ENCODE results near the gene DGKB. TPM values are rescaled to one million over a fixed set of nuclear protein-coding genes. Genes with fewer than 3 reads are reported as not detected.
A peak's percentile ranks its signal among the peaks of the same experiment; 100 is the strongest.

Gene DGKB
- total and polyA plus RNA-seq, 5 donors, result 0.16 to 1.1 (median 0.54) TPM

GRCh38 chr7:14389595-14389994 is 513.0 kb downstream of the DGKB start:
- Histone ChIP-seq H3K27ac (ENCODE audit: low read length) (no peak overlapping the region), H3K27me3 (ENCODE audit: control insufficient read depth, insufficient read depth) (no peaks in the 10 kb centered on the region), H3K9me3 (ENCODE audit: control insufficient read depth, low read length) (no peaks in the 10 kb centered on the region), H3K4me3 (ENCODE audit: low read length) (no peak overlapping the region), H3K4me1 (ENCODE audit: control insufficient read depth, insufficient read depth, low read length) (no peaks in the 10 kb centered on the region)
- ATAC-seq, result no peak
- DNase-seq, result no peak
- intact Hi-C loops (cut with DNase I), result no loop called here
- WGBS, result 79% methylated on average over 4 of the region's 4 CpGs

DNA sequence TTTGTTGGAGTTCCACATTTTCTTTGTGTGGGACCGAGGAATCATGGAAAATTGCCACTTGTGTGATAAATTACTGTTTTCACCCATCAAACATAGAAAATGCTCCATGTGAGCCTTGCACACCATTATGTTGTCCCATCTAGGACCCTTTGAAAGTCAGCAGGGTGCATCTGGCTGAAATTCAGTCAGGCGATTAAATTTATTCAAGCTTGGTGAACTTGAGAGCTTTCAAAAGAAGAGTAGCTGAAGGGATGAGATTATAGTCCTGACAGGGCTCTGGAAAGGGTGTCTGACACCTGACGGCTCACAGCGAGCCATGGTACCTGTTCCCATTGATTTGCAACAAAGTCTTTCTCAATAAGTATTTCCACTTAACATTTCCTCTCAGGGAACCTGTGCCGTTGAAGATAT is 513.4 kb downstream of the DGKB start:
- Histone ChIP-seq H3K27ac (ENCODE audit: low read length) (no peak overlapping the region), H3K4me3 (ENCODE audit: low read length) (no peak overlapping the region), H3K27me3 (ENCODE audit: control insufficient read depth, insufficient read depth) (no peaks in the 10 kb centered on the region), H3K4me1 (ENCODE audit: control insufficient read depth, insufficient read depth, low read length) (no peaks in the 10 kb centered on the region), H3K9me3 (ENCODE audit: control insufficient read depth, low read length) (no peaks in the 10 kb centered on the region)
- ATAC-seq, result no peak
- DNase-seq, result no peak
- intact Hi-C loops (cut with DNase I), result no loop called here
- 76% methylated on average over 5 of the region's 5 CpGs for WGBS

GRCh38 chr7:14385074-14385473 is 517.5 kb downstream of the DGKB start:
- DNase-seq, result no peak
- intact Hi-C loops (cut with DNase I), result no loop called here
- Histone ChIP-seq H3K4me1 (ENCODE audit: control insufficient read depth, insufficient read depth, low read length) (no peaks in the 10 kb centered on the region), H3K4me3 (ENCODE audit: low read length) (no peak overlapping the region), H3K27ac (ENCODE audit: low read length) (no peak overlapping the region), H3K9me3 (ENCODE audit: control insufficient read depth, low read length) (no peaks in the 10 kb centered on the region), H3K27me3 (ENCODE audit: control insufficient read depth, insufficient read depth) (no peaks in the 10 kb centered on the region)
- ATAC-seq, result no peak
- WGBS, result 88% methylated on average over 3 of the region's 3 CpGs

DNA sequence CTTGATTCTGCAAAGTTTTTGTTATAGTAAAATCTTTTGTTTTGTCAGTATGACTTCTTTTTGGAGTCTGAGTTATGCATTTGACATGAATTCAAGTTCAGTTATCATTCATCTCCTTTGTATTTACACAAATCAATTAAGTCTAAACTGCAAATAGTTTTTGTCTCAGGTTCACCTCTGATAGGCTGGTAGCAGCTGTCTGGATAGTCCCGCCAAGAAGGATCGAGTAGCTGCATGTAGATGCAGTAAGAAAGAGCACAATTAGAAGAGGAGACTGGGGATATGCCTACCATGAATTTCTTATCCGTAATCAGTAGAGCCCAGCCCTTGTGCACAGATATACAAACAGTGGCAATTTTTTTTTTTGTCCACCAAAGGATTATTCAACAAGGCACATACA is 520.6 kb downstream of the DGKB start:
- WGBS, result 89% methylated on average over 3 of the region's 3 CpGs
- intact Hi-C loops (cut with DNase I), result no loop called here
- no peaks in the 10 kb centered on the region for H3K27me3 ChIP-seq (ENCODE audit: control insufficient read depth, insufficient read depth)

GRCh38 chr7:14381306-14381705 is 521.2 kb downstream of the DGKB start:
- Histone ChIP-seq H3K9me3 (ENCODE audit: control insufficient read depth, low read length) (no peaks in the 10 kb centered on the region), H3K27ac (ENCODE audit: low read length) (no peak overlapping the region), H3K4me1 (ENCODE audit: control insufficient read depth, insufficient read depth, low read length) (peaks cover 2% of the 10 kb centered on the region), H3K4me3 (ENCODE audit: low read length) (no peak overlapping the region), H3K27me3 (ENCODE audit: control insufficient read depth, insufficient read depth) (no peaks in the 10 kb centered on the region)
- intact Hi-C loops (cut with DNase I), result no loop called here
- WGBS, result 73% methylated on average over 3 of the region's 3 CpGs
- DNase-seq (no peak), ATAC-seq (no peak)

More for the DNA sequence above, 520.6 kb downstream of the DGKB start:
- ATAC-seq (no peak), DNase-seq (no peak)
- no peaks in the 10 kb centered on the region for H3K9me3 ChIP-seq (ENCODE audit: control insufficient read depth, low read length)
- no peak overlapping the region for H3K4me3 ChIP-seq (ENCODE audit: low read length)
- peaks cover 2% of the 10 kb centered on the region for H3K4me1 ChIP-seq (ENCODE audit: control insufficient read depth, insufficient read depth, low read length)
- no peak overlapping the region for H3K27ac ChIP-seq (ENCODE audit: low read length)

GRCh38 chr7:14380881-14381280 is 521.7 kb downstream of the DGKB start:
- Histone ChIP-seq H3K4me3 (ENCODE audit: low read length) (no peak overlapping the region), H3K27ac (ENCODE audit: low read length) (no peak overlapping the region), H3K27me3 (ENCODE audit: control insufficient read depth, insufficient read depth) (no peaks in the 10 kb centered on the region), H3K4me1 (ENCODE audit: control insufficient read depth, insufficient read depth, low read length) (peaks cover 2% of the 10 kb centered on the region), H3K9me3 (ENCODE audit: control insufficient read depth, low read length) (no peaks in the 10 kb centered on the region)
- WGBS, result 79% methylated on average over 3 of the region's 3 CpGs
- ATAC-seq (no peak), DNase-seq (no peak)
- intact Hi-C loops (cut with DNase I), result no loop called here

GRCh38 chr7:14377646-14378266 is 524.8 kb downstream of the DGKB start:
- 54% methylated on average over 4 of the region's 4 CpGs for WGBS
- Histone ChIP-seq H3K27ac (ENCODE audit: low read length) (no peak overlapping the region), H3K4me1 (ENCODE audit: control insufficient read depth, insufficient read depth, low read length) (peaks cover 2% of the 10 kb centered on the region), H3K4me3 (ENCODE audit: low read length) (no peak overlapping the region), H3K9me3 (ENCODE audit: control insufficient read depth, low read length) (no peaks in the 10 kb centered on the region), H3K27me3 (ENCODE audit: control insufficient read depth, insufficient read depth) (no peaks in the 10 kb centered on the region)
- ATAC-seq, result peak; percentile 61 to 69
- intact Hi-C loops (cut with DNase I), result no loop called here
- DNase-seq, result no peak

DNA sequence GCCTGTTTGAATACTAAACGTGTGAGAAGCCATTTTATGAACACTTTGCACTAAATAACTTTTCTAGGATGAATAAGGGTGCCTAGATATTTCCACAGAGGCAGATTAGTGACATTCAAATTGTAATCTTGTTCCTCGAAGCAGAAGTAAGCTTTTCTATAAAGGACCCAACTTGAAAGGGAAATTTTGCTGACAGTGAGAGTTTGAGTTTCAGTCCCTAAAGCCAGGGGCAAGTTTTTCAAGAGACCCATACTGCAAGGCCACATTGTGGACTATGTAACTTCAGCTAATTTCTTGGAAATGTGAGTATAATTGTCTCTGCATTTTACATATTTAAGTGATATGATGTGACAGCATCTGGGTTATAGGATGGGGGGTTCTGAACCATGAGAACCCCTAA is 525.8 kb downstream of the DGKB start:
- Histone ChIP-seq H3K27me3 (ENCODE audit: control insufficient read depth, insufficient read depth) (no peaks in the 10 kb centered on the region), H3K9me3 (ENCODE audit: control insufficient read depth, low read length) (no peaks in the 10 kb centered on the region), H3K4me3 (ENCODE audit: low read length) (no peak overlapping the region), H3K4me1 (ENCODE audit: control insufficient read depth, insufficient read depth, low read length) (peaks cover 2% of the 10 kb centered on the region), H3K27ac (ENCODE audit: low read length) (no peak overlapping the region)
- intact Hi-C loops (cut with DNase I), result no loop called here
- 54% methylated on average over 2 of the region's 2 CpGs for WGBS
- DNase-seq (no peak), ATAC-seq (no peak)

DNA sequence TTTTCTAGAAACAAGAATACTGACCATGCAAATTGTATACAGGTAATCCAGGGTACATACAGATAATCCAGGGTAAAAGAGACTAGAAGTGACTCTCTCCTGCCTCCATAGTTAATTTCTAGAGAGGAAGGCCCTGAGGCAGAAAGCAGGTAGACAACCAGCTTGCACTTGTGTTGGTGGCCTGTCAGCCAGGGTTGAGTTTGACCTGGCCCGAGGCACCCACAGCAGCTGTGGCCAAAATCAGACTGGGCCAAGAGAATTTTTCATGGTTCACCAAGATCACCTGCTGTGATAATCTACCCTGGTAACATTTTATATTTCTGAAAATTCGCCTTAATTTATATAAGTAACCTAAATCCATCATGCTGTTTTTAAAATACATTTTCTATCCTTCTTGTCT is 526.6 kb downstream of the DGKB start:
- intact Hi-C loops (cut with DNase I), result no loop called here
- no peaks in the 10 kb centered on the region for H3K27me3 ChIP-seq (ENCODE audit: control insufficient read depth, insufficient read depth)
- WGBS, result 66% methylated on average over 2 of the region's 2 CpGs
- no peak for DNase-seq
- no peak for ATAC-seq
- no peak overlapping the region for H3K27ac ChIP-seq (ENCODE audit: low read length)
- H3K4me3 ChIP-seq (ENCODE audit: low read length), result no peak overlapping the region
- H3K4me1 ChIP-seq (ENCODE audit: control insufficient read depth, insufficient read depth, low read length), result peaks cover 2% of the 10 kb centered on the region
- H3K9me3 ChIP-seq (ENCODE audit: control insufficient read depth, low read length), result no peaks in the 10 kb centered on the region

- Histone ChIP-seq H3K27ac (ENCODE audit: low read length) (no peak overlapping the region), H3K9me3 (ENCODE audit: control insufficient read depth, low read length) (no peaks in the 10 kb centered on the region), H3K4me1 (ENCODE audit: control insufficient read depth, insufficient read depth, low read length) (peaks cover 2% of the 10 kb centered on the region), H3K4me3 (ENCODE audit: low read length) (no peak overlapping the region), H3K27me3 (ENCODE audit: control insufficient read depth, insufficient read depth) (no peaks in the 10 kb centered on the region)
- ATAC-seq (no peak), DNase-seq (no peak)
- intact Hi-C loops (cut with DNase I), result no loop called here
- WGBS, result 94% methylated on average over 4 of the region's 4 CpGs
Observed at GRCh38 chr7:14374336-14374735, 528.2 kb downstream of the DGKB start.

DNA sequence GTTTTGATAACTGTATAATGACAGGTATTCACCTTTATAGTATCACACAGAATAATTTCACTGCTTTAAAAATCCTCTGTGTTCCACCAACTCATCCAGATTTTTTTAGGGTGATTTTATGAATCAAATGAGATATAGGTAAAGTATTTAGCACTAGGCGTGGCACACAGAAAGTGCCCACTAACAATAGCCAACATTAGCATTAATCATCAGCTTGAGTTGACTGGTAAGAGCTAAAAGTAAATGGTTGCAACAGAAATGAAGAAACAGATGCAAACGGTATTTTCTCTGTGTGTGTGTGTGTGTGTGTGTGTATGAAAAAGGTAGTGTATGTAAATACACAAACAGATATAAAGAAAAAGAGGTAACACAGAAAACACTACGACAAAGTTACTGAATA is 534.3 kb downstream of the DGKB start:
- 81% methylated on average over 3 of the region's 3 CpGs for WGBS
- no peak overlapping the region for H3K4me3 ChIP-seq (ENCODE audit: low read length)
- ATAC-seq (no peak), DNase-seq (no peak)
- intact Hi-C loops (cut with DNase I), result no loop called here
- no peaks in the 10 kb centered on the region for H3K4me1 ChIP-seq (ENCODE audit: control insufficient read depth, insufficient read depth, low read length)
- no peak overlapping the region for H3K27ac ChIP-seq (ENCODE audit: low read length)
- H3K9me3 ChIP-seq (ENCODE audit: control insufficient read depth, low read length), result no peaks in the 10 kb centered on the region
- H3K27me3 ChIP-seq (ENCODE audit: control insufficient read depth, insufficient read depth), result no peaks in the 10 kb centered on the region

DNA sequence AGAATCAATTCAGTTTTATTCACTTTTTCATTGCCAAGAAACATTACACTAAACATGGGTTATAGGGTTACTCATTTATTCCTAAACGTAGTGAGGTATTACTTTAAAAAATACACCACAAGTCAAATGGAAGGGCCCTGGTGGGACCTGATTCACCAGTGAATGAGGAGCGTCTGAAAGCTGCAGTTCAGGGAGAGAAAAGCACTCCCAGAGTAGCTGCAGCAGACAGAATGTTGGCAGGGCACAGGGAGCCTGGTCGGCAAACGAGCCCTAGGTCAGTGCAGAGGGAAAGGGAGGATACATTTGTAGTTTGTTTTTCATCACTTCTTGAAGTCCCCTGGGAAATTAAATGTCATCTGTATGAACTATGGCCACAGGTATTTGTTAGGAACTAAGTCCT is 551.4 kb downstream of the DGKB start:
- Histone ChIP-seq H3K27ac (ENCODE audit: low read length) (no peak overlapping the region), H3K9me3 (ENCODE audit: control insufficient read depth, low read length) (no peaks in the 10 kb centered on the region), H3K4me1 (ENCODE audit: control insufficient read depth, insufficient read depth, low read length) (no peaks in the 10 kb centered on the region), H3K27me3 (ENCODE audit: control insufficient read depth, insufficient read depth) (no peaks in the 10 kb centered on the region), H3K4me3 (ENCODE audit: low read length) (no peak overlapping the region)
- peak in 2 of 3 donors; percentile 10 to 45 for DNase-seq
- WGBS, result 22% methylated on average over 4 of the region's 4 CpGs
- ATAC-seq, result peak; percentile 61 to 67
- intact Hi-C loops (cut with DNase I), result no loop called here
